NCI-H2196 (cell line): ENCODE results near the gene RPL35A.
"Not testable (repeated sequence)": the region's sequence is repeated elsewhere in the genome, so short reads cannot be mapped to it uniquely, and the experiment has no call there.

Source experiments
- DNase-seq: peaks from one replicate; lab custom pipeline; 2025; ENCODE audit not compliant: unreplicated experiment; lab: John Stamatoyannopoulos, UW

Gene RPL35A

GRCh38 chr3:197949778-197950676, at the start of gene RPL35A:
Gene RPL35A (plus strand): TSS chr3:197950190. CDS start chr3:197950968, 778 bp downstream.
- DNase-seq: peak; percentile 100

DNA sequence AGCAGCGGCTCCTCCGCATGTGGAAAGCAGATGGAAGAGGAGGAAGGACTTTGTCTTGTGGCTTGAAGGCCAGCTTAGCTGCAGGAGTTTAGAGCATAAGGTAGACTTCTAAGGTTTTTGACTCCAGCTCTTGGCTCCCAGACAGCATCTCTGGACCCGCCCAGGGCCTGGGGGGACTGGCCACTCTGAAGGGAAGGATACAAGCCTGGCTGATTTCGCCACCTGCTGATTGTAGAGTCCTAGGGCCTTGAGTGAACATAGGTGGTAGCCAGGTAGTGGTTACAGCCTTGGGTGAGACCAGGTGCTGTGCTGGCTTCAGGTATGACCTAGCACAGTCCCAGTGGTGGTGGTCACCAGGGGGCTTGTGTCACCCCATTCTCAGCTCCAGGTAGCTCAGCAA, 48.4 kb upstream of the RPL35A start:
- no peak for DNase-seq

DNA sequence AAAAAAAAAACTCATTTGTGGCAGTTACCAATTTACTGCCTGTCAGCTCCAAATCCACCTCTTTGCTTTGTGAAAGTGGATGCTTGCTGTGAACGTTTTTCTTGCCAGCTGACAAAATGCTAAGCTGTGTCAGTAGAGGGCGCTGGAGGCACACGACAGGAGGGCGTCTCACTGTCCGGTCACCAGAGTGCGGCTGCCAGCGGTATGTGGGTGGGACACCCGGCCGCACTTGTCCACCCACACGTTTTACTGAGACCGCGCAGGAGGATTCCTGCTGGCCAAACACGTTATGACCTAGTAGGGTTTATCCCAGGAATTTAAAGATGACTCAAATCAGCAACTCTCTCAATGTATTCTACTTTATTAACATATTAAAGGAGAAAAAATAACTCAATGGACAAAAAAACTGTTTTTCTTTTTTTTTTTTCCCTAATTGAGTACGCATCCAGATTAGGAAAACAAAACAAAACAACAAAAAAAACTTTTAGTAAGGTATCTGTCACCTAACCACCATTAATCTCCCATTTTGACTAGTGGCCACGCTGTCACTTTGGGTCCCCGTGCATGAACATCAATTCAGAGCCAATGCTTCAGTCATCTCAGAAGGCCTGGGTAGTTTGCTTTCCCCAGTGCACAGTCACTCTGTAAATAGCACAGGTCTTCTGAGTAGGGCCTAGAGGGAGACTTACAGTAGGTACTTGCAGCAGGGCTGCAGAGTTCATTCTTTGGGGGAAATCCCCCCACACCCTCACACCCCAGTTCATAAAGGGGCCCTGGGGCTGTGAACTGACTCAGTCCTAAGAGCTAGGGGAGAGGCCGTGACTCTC, 43.8 kb upstream of the RPL35A start:
- DNase-seq: peak; percentile 95

DNA sequence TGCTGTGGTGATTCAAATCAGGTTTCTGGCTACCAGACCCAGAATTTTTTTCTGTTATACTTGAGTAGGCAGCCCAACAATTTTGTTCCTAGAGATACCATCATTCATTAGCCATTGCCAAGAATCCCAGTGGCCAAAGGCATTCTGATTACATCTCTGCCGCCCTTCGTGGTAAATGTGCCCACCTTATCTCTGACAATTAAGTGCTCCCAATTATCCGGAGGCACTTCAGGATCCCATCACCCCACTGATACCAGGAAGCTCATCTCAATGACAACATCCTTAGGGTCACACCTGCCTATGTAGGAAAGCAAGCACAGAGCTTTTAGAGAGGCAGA, 43.2 kb upstream of the RPL35A start:
- DNase-seq: no peak

DNA sequence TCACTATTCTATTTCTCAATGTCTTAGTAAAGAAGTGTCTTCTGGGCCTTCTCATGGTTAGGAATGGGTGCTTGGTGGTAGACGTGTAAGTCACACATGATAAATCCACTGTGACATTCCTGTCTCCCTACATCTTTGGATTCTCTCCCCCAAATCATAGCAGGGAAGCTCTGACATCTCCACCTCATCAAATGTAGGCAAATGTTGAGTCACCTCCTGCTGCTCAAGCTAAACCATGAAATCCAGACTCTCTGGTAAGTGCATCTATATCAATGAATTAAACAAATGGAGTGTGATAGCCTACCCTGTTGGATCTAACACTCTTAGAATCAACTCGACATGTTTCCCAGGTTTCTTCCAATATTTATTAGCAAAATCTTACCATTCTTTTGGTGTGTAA, 42.8 kb upstream of the RPL35A start:
- DNase-seq: no peak

- DNase-seq: not testable (repeated sequence)
These were observed 41.4 kb upstream of the RPL35A start for GRCh38 chr3:197908550-197908949.

DNA sequence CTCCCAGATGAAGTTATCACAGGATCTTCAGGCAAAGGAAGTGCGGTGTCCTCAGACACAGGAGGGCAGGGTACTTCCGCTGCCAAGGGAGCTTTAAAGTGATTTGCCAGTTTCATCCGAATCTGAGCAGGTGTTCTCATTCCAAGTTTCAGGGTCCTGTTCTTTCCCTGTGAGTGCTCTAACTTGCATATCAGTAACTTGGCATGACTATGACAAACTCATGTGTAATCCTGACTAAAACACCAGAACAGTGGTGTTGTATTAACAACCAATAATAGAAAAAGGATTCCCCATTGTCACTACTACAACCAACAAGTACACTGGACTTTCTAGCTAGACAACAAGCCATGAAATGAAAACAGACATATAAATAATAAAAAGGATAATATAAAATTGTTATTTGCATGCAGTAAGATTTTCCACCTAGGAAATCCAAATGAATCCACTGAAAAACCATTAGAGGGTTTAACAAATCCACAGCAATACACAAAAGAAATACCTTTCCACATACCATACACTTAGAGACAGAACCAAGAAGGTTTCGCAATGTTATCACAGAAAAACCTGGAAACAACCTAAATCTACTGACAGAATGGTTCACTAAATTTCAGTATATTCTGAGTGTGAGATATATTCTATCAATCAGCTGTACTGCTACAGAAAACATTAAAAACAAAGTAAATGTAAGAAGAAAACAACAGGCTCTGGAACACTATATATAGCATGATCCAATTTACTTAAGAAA, 40.9 kb upstream of the RPL35A start:
- DNase-seq: no peak

- DNase-seq: no peak
These were observed 37.1 kb upstream of the RPL35A start for GRCh38 chr3:197912741-197913476.

DNA sequence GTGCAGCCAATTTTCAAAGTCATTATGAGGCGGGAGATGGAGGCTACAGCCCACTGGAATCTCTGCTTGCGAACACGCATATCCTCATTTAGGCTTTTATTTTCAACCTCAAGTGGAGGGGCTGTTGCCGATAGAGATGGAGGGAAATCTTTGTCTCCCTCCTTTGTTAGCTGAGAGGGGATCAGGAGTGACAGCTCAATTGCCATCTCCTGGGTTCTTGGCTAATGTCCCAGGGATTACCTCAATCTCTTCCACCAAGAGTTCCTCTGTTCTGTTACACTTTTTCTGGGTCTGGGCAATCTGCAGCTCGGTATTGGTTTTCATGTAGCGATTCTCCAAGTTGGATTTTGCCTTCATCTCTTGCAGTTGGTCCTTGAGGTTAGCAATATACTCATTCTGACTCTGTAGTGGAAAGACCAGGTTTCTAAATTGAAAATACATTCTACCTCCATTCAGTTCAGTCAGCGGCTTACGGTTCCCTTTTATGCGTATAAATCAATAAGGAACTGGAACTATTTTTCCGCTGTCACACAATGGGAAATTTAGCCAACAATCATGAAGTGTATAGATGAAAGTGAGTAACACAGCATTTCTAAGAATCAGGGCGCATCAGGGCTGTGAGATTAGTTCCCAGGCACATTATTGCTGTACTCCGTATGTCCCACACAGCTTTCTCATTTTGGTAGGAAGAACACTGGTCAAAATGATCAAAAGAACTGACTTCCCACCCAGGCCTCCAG, 36.2 kb upstream of the RPL35A start:
- DNase-seq: no peak

GRCh38 chr3:197921429-197922275, 28.3 kb upstream of the RPL35A start:
- not testable (repeated sequence) for DNase-seq

DNA sequence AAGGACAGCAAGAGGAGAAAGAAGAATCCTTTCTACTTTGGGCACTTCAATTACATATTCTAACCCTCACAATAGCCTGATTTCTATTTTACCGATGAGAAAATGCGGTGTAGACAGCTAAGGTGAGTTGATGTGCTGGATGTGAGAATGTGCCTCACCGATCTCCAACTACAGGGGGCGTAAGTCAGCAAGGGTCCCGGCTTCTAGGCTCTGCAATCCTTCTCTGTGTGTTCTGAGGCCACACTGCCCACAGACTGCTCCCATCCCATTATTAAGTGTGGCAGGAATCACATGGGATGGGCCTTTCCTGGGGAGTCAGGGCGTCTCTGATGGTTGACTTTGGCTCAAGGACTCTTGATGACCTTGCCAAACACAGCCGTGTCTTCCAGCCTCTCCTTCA, 23.6 kb upstream of the RPL35A start:
- peak; percentile 28 for DNase-seq

DNA sequence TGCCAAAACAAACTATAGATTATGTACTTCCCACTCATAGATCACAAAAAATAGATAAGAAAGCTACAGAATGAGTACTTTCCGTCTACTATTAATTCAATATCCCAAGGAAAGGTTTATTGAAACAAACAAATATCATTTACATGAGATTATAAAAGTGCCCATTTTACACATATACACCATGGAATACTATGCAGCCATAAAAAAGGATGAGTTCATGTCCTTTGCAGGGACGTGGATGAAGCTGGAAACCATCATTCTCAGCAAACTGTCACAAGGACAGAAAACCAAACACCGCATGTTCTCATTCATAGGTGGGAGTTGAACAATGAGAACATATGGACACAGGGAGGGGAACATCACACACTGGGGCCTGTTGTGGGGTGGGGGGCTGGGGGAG, 22.4 kb upstream of the RPL35A start:
- not testable (repeated sequence) for DNase-seq

DNA sequence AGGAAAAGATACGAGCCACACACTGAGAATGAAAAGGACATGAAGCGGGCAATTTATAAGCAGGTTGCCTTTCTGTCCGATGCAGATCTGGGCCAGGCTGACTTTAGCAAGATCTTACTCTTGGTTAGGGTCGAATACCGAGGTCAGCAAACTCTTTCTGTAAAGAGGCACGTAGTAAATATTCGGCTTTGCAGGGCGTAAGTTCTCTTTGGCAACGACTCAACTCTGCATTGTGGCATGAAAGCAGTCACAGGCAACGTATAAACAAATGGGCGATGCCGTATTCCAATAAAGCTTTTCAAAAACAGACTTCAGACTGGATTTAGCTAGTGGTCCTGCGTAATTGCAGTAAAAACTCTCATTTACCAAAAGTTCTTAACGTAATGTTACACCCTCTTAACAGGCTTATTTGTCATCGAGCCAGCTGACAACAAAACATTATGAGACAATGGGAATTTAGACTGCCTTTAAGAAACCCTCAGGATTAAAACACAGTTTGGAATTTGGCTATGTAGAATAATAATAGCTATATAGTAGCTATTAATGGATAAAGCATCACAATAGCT, 13.1 kb upstream of the RPL35A start:
- DNase-seq: no peak

GRCh38 chr3:197940745-197941384, 9.1 kb upstream of the RPL35A start:
- no peak for DNase-seq

GRCh38 chr3:197942956-197943556, 6.9 kb upstream of the RPL35A start:
- peak; percentile 67 for DNase-seq

DNA sequence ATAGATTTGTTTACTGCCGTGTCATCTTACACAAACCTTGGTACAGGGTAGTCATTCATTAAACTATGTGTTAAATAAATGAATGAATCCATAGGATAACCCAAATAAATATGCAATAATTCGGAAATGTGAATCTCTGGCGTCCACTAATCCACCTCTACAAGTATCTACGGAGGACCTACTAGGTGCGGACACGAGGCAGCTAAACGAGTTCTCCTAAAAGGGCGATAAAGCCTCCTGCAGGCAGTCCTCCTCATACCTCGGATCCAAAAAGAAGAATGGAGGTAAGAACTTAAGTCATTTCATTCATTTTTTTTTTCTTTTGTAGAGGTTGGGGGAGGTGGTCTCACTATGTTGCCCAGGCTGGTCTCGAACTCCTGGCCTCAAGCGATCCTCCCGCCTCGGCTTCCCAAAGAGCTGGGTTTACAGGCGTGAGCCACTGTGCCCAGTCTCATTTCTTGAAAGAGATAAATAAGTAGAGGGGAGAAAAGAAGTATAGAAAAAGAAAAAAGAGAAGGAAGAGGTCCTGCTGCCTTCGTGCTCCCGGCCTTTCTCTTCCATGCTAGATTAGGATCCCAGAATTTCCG, 706 bp upstream of the RPL35A start:
- no peak for DNase-seq

GRCh38 chr3:197950677-197951061, 679 bp downstream of the RPL35A start:
- no peak for DNase-seq
